ENCODE measurements around the gene NEU4.

NEU4 gene

GRCh38 chr2:241811201-241811951 is 2.4 kb downstream of the NEU4 start:
- no peak overlapping the region for H3K4me3 ChIP-seq (ENCODE audit: low read length)
- DNase-seq (ENCODE audit: low read depth), result no peak
- TF ChIP-seq, protein P1, sequence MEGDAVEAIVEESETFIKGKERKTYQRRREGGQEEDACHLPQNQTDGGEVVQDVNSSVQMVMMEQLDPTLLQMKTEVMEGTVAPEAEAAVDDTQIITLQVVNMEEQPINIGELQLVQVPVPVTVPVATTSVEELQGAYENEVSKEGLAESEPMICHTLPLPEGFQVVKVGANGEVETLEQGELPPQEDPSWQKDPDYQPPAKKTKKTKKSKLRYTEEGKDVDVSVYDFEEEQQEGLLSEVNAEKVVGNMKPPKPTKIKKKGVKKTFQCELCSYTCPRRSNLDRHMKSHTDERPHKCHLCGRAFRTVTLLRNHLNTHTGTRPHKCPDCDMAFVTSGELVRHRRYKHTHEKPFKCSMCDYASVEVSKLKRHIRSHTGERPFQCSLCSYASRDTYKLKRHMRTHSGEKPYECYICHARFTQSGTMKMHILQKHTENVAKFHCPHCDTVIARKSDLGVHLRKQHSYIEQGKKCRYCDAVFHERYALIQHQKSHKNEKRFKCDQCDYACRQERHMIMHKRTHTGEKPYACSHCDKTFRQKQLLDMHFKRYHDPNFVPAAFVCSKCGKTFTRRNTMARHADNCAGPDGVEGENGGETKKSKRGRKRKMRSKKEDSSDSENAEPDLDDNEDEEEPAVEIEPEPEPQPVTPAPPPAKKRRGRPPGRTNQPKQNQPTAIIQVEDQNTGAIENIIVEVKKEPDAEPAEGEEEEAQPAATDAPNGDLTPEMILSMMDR (conservative IDR thresholded peaks at IDR 0.05; ENCODE audit: low read depth, low read length), result no peak

- DNase-seq (ENCODE audit: low read depth), result no peak
- H3K4me3 ChIP-seq (ENCODE audit: low read length), result no peak overlapping the region
- TF ChIP-seq, protein P1 (conservative IDR thresholded peaks at IDR 0.05; ENCODE audit: low read depth, low read length), result no peak
Measured at GRCh38 chr2:241811952-241812729, 3.1 kb downstream of the NEU4 start.

- no peak overlapping the region for H3K4me3 ChIP-seq (ENCODE audit: low read length)
- no peak for DNase-seq (ENCODE audit: low read depth)
- TF ChIP-seq, protein P1 (conservative IDR thresholded peaks at IDR 0.05; ENCODE audit: low read depth, low read length), result no peak
Measured at GRCh38 chr2:241812730-241813643, 4.0 kb downstream of the NEU4 start.

- TF ChIP-seq, protein P1 (conservative IDR thresholded peaks at IDR 0.05; ENCODE audit: low read depth, low read length), result no peak
- no peak for DNase-seq (ENCODE audit: low read depth)
- no peak overlapping the region for H3K4me3 ChIP-seq (ENCODE audit: low read length)
Measured at GRCh38 chr2:241813644-241814392, 4.8 kb downstream of the NEU4 start.

DNA sequence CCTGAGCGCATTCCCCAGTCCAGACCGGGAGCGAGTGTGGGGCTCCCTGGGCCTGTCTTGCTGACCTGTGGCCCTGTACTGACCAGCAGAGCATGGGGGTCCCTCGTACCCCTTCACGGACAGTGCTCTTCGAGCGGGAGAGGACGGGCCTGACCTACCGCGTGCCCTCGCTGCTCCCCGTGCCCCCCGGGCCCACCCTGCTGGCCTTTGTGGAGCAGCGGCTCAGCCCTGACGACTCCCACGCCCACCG is 5.3 kb downstream of the NEU4 start:
- H3K4me3 ChIP-seq (ENCODE audit: low read length), result no peak overlapping the region
- TF ChIP-seq, protein P1 (conservative IDR thresholded peaks at IDR 0.05; ENCODE audit: low read depth, low read length), result no peak
- DNase-seq (ENCODE audit: low read depth), result no peak

DNA sequence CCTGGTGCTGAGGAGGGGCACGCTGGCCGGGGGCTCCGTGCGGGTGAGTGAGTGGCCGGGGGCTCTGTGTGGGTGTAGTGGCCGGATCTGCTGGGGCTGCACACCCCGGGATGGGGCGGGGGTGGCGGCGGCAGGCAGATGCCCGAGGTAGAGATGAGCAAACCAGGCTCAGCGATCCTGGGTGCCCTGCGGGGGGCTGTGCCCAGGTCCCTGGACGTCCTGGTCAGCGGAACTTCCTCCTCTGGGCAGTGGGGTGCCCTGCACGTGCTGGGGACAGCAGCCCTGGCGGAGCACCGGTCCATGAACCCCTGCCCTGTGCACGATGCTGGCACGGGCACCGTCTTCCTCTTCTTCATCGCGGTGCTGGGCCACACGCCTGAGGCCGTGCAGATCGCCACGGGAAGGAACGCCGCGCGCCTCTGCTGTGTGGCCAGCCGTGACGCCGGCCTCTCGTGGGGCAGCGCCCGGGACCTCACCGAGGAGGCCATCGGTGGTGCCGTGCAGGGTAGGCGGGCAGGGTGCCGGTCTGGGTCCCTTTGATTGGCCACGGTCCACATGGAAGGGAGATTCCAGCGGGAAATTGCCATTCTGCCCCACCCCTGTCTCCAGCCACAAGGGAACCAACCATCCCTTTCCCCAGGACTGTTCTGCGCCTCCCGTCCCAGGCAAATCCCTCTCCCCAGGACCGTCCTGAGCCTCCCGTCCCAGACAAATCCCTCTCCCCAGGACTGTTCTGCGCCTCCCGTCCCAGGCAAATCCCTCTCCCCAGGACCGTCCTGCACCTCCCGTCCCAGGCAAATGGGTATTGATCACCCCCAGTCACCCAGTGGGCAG is 5.9 kb downstream of the NEU4 start:
- H3K4me3 ChIP-seq (ENCODE audit: low read length), result no peak overlapping the region
- no peak for DNase-seq (ENCODE audit: low read depth)
- TF ChIP-seq, protein P1 (conservative IDR thresholded peaks at IDR 0.05; ENCODE audit: low read depth, low read length), result no peak
